Breast epithelium (tissue), 3 donors: ENCODE results near the gene ZNF593.

ENCODE experiments used
- CTCF ChIP-seq, 3 donors: fragments of 450-650 bp; IDR thresholded peaks; one replicate each; pipeline ENCODE4 v1.5.1; 2016 to 2017; ENCODE audit warnings: antibody characterized with exemption in 3 of 3, mild to moderate bottlenecking in 3 of 3, moderate library complexity in 3 of 3
- POLR2AphosphoS5 ChIP-seq, 3 donors: sonication (generic); formaldehyde crosslinking; IDR thresholded peaks; one replicate each; pipeline ENCODE4 v1.6.1; 2017; ENCODE audit warnings: antibody characterized with exemption in 3 of 3

- TF ChIP-seq POLR2AphosphoS5 (IDR thresholded peaks at IDR 0.05) (no peak), CTCF (IDR thresholded peaks at IDR 0.05) (no peak)
Measured at GRCh38 chr1:26154750-26155149, 15.0 kb upstream of the ZNF593 start.
